Activated T-cell treated with anti-CD3 and anti-CD28 coated beads, Interleukin-2, amount 50 U/mL, for 4 hours (primary cell): ENCODE measurements around the gene DHX9. TPM values are rescaled to one million over a fixed set of nuclear protein-coding genes. Genes with fewer than 3 reads are reported as not detected.

Experiments used
- ATAC-seq, 2 donors: fragments of 200-7000 bp; cut with Tn5 transposase; one replicate each; pipeline ENCODE4 v1.10.0; 2021
- DNase-seq: peaks from one replicate; pipeline ENCODE4 v3.0.0-alpha.2; 2020
- H3K27me3 Mint-ChIP-seq: one replicate; pipeline ENCODE4 v1.8.0; 2021; ENCODE audit warnings: low read depth, mixed read lengths
- H3K36me3 Mint-ChIP-seq: one replicate; pipeline ENCODE4 v1.8.0; 2022; ENCODE audit warnings: mixed read lengths; ENCODE audit not compliant: insufficient read depth
- H3K4me1 Mint-ChIP-seq: one replicate; pipeline ENCODE4 v1.8.0; 2021; ENCODE audit warnings: low read depth, mixed read lengths
- H3K4me3 Mint-ChIP-seq: one replicate; pipeline ENCODE4 v1.8.0; 2021; ENCODE audit warnings: mild to moderate bottlenecking, moderate library complexity, mixed read lengths
- H3K9me3 Mint-ChIP-seq: one replicate; pipeline ENCODE4 v1.8.0; 2021; ENCODE audit warnings: mixed read lengths
- total RNA-seq, 3 donors: library from RNA; stranded (reverse); gene quantifications; one replicate each; pipeline ENCODE4 v1.2.1, GENCODE V29; 2021

Gene DHX9
- total RNA-seq, 3 donors from 2014 or later = 375 to 402 (median 394) TPM

- Mint-ChIP-seq H3K27me3 (no peaks in the 10 kb centered on the region), H3K36me3 (peaks cover 39% of the 10 kb centered on the region), H3K4me3 (no peak overlapping the region), H3K9me3 (no peaks in the 10 kb centered on the region), H3K4me1 (no peaks in the 10 kb centered on the region)
- DNase-seq = no peak
- ATAC-seq = no peak
Observed at GRCh38 chr1:182817802-182818201, 21.3 kb upstream of the DHX9 start.

GRCh38 chr1:182823220-182823619 lies 15.9 kb upstream of the DHX9 start:
- Mint-ChIP-seq H3K4me3 (no peak overlapping the region), H3K4me1 (no peaks in the 10 kb centered on the region), H3K9me3 (no peaks in the 10 kb centered on the region), H3K36me3 (peaks cover 21% of the 10 kb centered on the region), H3K27me3 (no peaks in the 10 kb centered on the region)
- no peak for DNase-seq
- ATAC-seq = no peak

- Mint-ChIP-seq H3K27me3 (no peaks in the 10 kb centered on the region), H3K4me1 (no peaks in the 10 kb centered on the region), H3K9me3 (no peaks in the 10 kb centered on the region), H3K4me3 (no peak overlapping the region), H3K36me3 (peaks cover 13% of the 10 kb centered on the region)
- ATAC-seq (no peak), DNase-seq (no peak)
Observed at GRCh38 chr1:182826892-182827291, 12.3 kb upstream of the DHX9 start.

- no peak for ATAC-seq
- Mint-ChIP-seq H3K27me3 (no peaks in the 10 kb centered on the region), H3K4me3 (no peak overlapping the region), H3K36me3 (peaks cover 6% of the 10 kb centered on the region), H3K9me3 (no peaks in the 10 kb centered on the region), H3K4me1 (no peaks in the 10 kb centered on the region)
- no peak for DNase-seq
Observed at GRCh38 chr1:182829285-182829932, 9.7 kb upstream of the DHX9 start.

GRCh38 chr1:182833271-182833670 lies 5.9 kb upstream of the DHX9 start:
- Mint-ChIP-seq H3K36me3 (peaks cover 3% of the 10 kb centered on the region), H3K4me3 (no peak overlapping the region), H3K4me1 (no peaks in the 10 kb centered on the region), H3K27me3 (no peaks in the 10 kb centered on the region), H3K9me3 (no peaks in the 10 kb centered on the region)
- DNase-seq (no peak), ATAC-seq (no peak)

DNA sequence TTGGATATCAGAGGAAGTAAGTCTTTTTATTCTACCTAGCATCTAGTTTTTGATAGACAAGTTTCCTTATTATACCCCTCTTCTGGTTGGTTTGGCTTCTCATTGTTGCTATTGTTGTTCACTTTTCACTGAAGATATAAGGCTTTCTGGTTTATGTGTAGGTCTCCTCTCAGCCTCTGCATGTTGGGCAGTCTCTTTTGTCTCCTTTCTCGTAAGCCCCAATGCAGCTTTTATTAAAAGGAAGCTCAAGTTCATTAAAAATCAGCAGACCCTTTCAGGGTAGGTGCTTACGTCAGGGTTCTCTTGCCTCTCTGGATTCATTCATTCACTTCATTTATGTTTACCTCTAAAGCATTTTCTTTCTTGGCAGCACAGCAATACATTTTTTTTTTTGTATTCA lies 4.8 kb upstream of the DHX9 start:
- no peaks in the 10 kb centered on the region for H3K9me3 Mint-ChIP-seq
- no peaks in the 10 kb centered on the region for H3K27me3 Mint-ChIP-seq
- peaks cover 5% of the 10 kb centered on the region for H3K4me1 Mint-ChIP-seq
- DNase-seq = no peak
- peaks cover 3% of the 10 kb centered on the region for H3K36me3 Mint-ChIP-seq
- ATAC-seq = no peak
- H3K4me3 Mint-ChIP-seq = no peak overlapping the region

GRCh38 chr1:182835806-182836205 lies 3.3 kb upstream of the DHX9 start:
- no peak for DNase-seq
- H3K4me3 Mint-ChIP-seq = no peak overlapping the region
- H3K27me3 Mint-ChIP-seq = no peaks in the 10 kb centered on the region
- no peak for ATAC-seq
- H3K36me3 Mint-ChIP-seq = peaks cover 10% of the 10 kb centered on the region
- H3K4me1 Mint-ChIP-seq = peaks cover 10% of the 10 kb centered on the region
- H3K9me3 Mint-ChIP-seq = no peaks in the 10 kb centered on the region

DNA sequence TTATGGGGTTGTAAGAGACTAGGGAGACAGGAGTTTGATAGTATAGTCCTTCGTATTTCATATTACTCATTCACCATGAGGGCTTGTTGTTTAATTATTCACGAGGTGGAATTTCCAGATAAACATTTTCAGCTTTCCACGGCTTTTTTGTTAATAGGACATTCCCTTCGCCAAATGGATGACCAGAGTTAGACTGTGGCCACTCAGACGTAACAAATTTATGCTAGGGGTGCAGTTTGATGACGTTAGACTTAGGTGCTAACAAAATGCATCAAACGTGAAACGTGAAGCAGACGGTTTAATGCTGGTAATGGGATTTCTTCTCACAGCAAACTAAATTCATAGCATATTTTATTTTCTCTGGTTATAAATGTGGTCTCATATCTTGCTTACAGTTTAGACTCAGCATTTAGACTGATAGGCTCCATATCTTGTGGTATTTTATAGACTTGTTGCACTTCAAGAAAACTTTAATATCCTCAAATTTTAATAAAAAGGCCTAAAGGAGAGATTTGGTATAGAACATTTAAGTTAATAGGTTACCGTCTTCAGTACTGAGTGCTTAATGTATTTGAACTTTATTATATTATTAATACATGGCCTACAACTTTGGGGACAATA lies 2.3 kb downstream of the DHX9 start:
- Mint-ChIP-seq H3K27me3 (no peaks in the 10 kb centered on the region), H3K36me3 (peaks cover 40% of the 10 kb centered on the region), H3K4me3 (peak overlapping the region; percentile 98), H3K4me1 (peaks cover 60% of the 10 kb centered on the region), H3K9me3 (no peaks in the 10 kb centered on the region)
- ATAC-seq (no peak), DNase-seq (no peak)

- H3K36me3 Mint-ChIP-seq = peaks cover 48% of the 10 kb centered on the region
- H3K9me3 Mint-ChIP-seq = no peaks in the 10 kb centered on the region
- H3K4me3 Mint-ChIP-seq = peak overlapping the region; percentile 98
- no peaks in the 10 kb centered on the region for H3K27me3 Mint-ChIP-seq
- ATAC-seq (no peak), DNase-seq (no peak)
- H3K4me1 Mint-ChIP-seq = peaks cover 67% of the 10 kb centered on the region
Observed at GRCh38 chr1:182842265-182842664, 3.1 kb downstream of the DHX9 start.

DNA sequence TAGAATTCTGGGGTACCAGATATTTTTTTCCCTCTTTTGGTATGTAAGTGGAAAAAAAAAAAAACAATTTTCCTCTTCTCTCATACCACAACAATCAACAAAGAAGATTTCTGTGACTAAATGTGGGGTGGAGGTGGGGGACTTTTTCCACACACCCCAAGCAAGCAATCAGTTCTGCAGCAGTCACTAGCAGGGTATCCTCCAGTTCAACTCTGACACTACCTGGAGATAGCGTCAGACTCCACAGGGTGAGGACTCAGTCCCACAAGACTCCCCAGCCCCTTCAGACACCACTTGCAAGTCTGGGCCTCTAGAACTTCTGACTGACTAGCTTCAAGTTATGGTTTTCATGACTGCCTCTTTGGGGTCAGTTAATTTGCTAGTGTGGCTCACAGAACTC lies 6.2 kb downstream of the DHX9 start:
- Mint-ChIP-seq H3K36me3 (peaks cover 67% of the 10 kb centered on the region), H3K4me1 (peaks cover 86% of the 10 kb centered on the region), H3K9me3 (no peaks in the 10 kb centered on the region), H3K4me3 (peak overlapping the region; percentile 46), H3K27me3 (no peaks in the 10 kb centered on the region)
- peak; percentile 44 to 63 for ATAC-seq
- peak; percentile 29 for DNase-seq

GRCh38 chr1:182845894-182846293 lies 6.7 kb downstream of the DHX9 start:
- no peak overlapping the region for H3K4me3 Mint-ChIP-seq
- no peaks in the 10 kb centered on the region for H3K27me3 Mint-ChIP-seq
- peaks cover 82% of the 10 kb centered on the region for H3K4me1 Mint-ChIP-seq
- H3K36me3 Mint-ChIP-seq = peaks cover 63% of the 10 kb centered on the region
- DNase-seq = no peak
- no peak for ATAC-seq
- no peaks in the 10 kb centered on the region for H3K9me3 Mint-ChIP-seq

DNA sequence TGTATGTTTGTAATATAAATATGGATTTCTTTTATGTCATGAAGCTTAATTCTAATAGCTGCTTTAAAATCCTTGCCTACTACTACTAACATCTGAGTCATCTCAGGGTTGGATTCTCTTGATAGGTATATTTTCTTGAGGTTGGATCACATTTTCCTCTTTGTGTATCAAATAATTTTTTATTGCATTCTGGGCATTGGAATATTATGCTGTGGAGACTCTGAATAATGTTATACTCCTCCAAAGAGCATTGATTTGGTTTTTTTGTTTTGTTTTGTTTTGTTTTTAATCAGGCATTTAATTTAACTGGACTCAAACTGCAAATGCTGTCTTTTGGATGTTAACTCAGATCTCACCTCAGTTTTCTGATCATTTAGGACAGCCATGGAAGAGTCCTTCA lies 8.0 kb downstream of the DHX9 start:
- H3K27me3 Mint-ChIP-seq = no peaks in the 10 kb centered on the region
- H3K36me3 Mint-ChIP-seq = peaks cover 57% of the 10 kb centered on the region
- no peaks in the 10 kb centered on the region for H3K9me3 Mint-ChIP-seq
- DNase-seq = no peak
- H3K4me1 Mint-ChIP-seq = peaks cover 74% of the 10 kb centered on the region
- H3K4me3 Mint-ChIP-seq = no peak overlapping the region
- no peak for ATAC-seq

- peaks cover 59% of the 10 kb centered on the region for H3K4me1 Mint-ChIP-seq
- ATAC-seq (no peak), DNase-seq (no peak)
- no peaks in the 10 kb centered on the region for H3K9me3 Mint-ChIP-seq
- peaks cover 60% of the 10 kb centered on the region for H3K36me3 Mint-ChIP-seq
- H3K27me3 Mint-ChIP-seq = no peaks in the 10 kb centered on the region
- no peak overlapping the region for H3K4me3 Mint-ChIP-seq
Observed at GRCh38 chr1:182848736-182849135, 9.6 kb downstream of the DHX9 start.

DNA sequence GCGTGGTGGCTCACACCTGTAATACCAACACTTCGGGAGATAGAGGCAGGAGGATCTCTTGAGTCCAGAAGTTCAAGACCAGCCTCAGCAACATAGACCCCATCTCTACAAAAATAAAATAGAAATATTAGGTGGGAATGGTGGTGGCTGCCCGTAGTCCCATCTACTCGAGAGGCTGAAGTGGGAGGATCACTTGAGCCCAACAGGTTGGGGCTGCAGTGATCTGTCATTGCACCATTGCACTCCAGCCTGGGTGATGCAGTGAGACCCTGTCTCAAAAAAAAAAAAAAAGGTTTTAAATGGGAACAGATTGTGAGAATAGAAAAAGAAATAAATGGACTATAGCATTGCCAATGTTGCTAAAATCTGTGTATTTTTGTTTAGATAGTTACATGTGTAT lies 11.2 kb downstream of the DHX9 start:
- ATAC-seq (no peak), DNase-seq (no peak)
- no peak overlapping the region for H3K4me3 Mint-ChIP-seq
- peaks cover 44% of the 10 kb centered on the region for H3K4me1 Mint-ChIP-seq
- no peaks in the 10 kb centered on the region for H3K27me3 Mint-ChIP-seq
- peaks cover 60% of the 10 kb centered on the region for H3K36me3 Mint-ChIP-seq
- H3K9me3 Mint-ChIP-seq = no peaks in the 10 kb centered on the region

DNA sequence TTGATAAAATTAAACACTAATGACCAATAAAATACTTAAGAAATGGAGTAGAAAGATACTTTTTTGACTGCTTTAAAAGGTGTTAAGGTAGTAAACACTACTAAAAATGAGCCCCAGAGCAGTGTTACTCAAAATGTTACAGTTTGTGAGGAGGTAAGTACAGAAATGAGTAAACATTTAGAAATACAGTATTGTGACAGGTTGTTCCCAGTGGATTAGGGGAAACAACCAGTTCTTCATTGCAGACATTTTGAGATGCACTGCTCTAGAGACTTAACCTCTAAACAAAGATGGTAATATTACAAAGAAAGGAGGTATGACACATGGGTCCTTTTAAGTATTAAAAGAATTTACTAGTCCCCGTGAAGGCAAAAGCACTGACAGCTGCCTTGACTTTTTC lies 12.7 kb downstream of the DHX9 start:
- no peak for DNase-seq
- peak; percentile 62 to 65 for ATAC-seq
- H3K36me3 Mint-ChIP-seq = peaks cover 54% of the 10 kb centered on the region
- H3K4me3 Mint-ChIP-seq = no peak overlapping the region
- H3K27me3 Mint-ChIP-seq = no peaks in the 10 kb centered on the region
- no peaks in the 10 kb centered on the region for H3K9me3 Mint-ChIP-seq
- peaks cover 31% of the 10 kb centered on the region for H3K4me1 Mint-ChIP-seq
